A549 (cell line): Measurements from ENCODE around the gene CD151.

ENCODE experiments used
- CBX2 ChIP-seq: fragments of 200-600 bp; sonication (generic); IDR thresholded peaks from 2 replicates; pipeline ENCODE4 v1.6.1; 2016; ENCODE audit warnings: low read depth, mild to moderate bottlenecking, borderline replicate concordance
- CEBPB ChIP-seq, 2 experiments: fragments of >200 bp in 1 of 2; sonication (Bioruptor Twin) in 1 of 2; formaldehyde crosslinking in 1 of 2; IDR thresholded peaks; 2 replicates each; pipeline ENCODE4 v1.6.1; 2012 to 2016
- CTCF ChIP-seq: fragments of >200 bp; sonication (Bioruptor Twin); formaldehyde crosslinking; IDR thresholded peaks from 3 replicates; pipeline ENCODE4 v1.5.1; 2016
- ELK1 ChIP-seq: fragments of 150-350 bp; IDR thresholded peaks from 2 replicates; pipeline ENCODE4 v1.6.1; 2014; ENCODE audit warnings: low read depth, mild to moderate bottlenecking, low read length
- EP300 ChIP-seq, 2 experiments: fragments of >200 bp; sonication (Bioruptor Twin); formaldehyde crosslinking; IDR thresholded peaks; 2 replicates in 1 of 2; 3 replicates in 1 of 2; pipeline ENCODE4 v1.6.1; 2016 to 2017
- FOSB ChIP-seq: fragments of 250-450 bp; sonication (Bioruptor Pico); IDR thresholded peaks from 2 replicates; pipeline ENCODE4 v1.5.0; 2020; ENCODE audit warnings: mild to moderate bottlenecking, moderate library complexity
- FOSL2 ChIP-seq, 2 experiments: fragments of 450-650 bp in 1 of 2; fragments of >200 bp in 1 of 2; sonication (Bioruptor Twin) in 1 of 2; formaldehyde crosslinking; IDR thresholded peaks; 2 replicates each; pipeline versions ENCODE4 v1.5.0 to v1.6.1; 2016 to 2020; ENCODE audit warnings: mild to moderate bottlenecking in 1 of 2, moderate library complexity in 1 of 2
- HES2 ChIP-seq: fragments of >200 bp; sonication (Bioruptor Twin); formaldehyde crosslinking; IDR thresholded peaks from 2 replicates; pipeline ENCODE4 v1.6.1; 2016
- JUN ChIP-seq, 2 experiments: fragments of >200 bp; sonication (Bioruptor Twin); formaldehyde crosslinking; IDR thresholded peaks; 2 replicates in 1 of 2; 3 replicates in 1 of 2; pipeline ENCODE4 v1.6.1; 2016 to 2017
- MAX ChIP-seq: IDR thresholded peaks from 2 replicates; pipeline ENCODE4 v1.6.1; 2012
- NR3C1 ChIP-seq: fragments of >200 bp; sonication (Bioruptor Twin); formaldehyde crosslinking; IDR thresholded peaks from 3 replicates; pipeline ENCODE4 v1.6.1; 2017
- POLR2A ChIP-seq: IDR thresholded peaks from 2 replicates; pipeline ENCODE4 v1.6.1; 2012; ENCODE audit warnings: mild to moderate bottlenecking, low read length
- RARB ChIP-seq: fragments of 250-450 bp; sonication (Bioruptor Pico); IDR thresholded peaks from 2 replicates; pipeline ENCODE4 v1.8.0; 2021; ENCODE audit warnings: mild to moderate bottlenecking, moderate library complexity

- TF ChIP-seq CTCF = no peak
- no peak for TF ChIP-seq HES2
- TF ChIP-seq NR3C1 = no peak
- no peak; the same call in 1 of the 2 replicates for TF ChIP-seq POLR2A
- no peak for TF ChIP-seq FOSB (CRISPR knock-in tag)
- TF ChIP-seq CEBPB (IDR thresholded peaks at IDR 0.05) = no peak
- no peak for TF ChIP-seq RARB (CRISPR knock-in tag)
- no peak for TF ChIP-seq ELK1
- TF ChIP-seq FOSL2 (IDR thresholded peaks at IDR 0.05) = no peak
- no peak for TF ChIP-seq FOSL2 (CRISPR knock-in tag; IDR thresholded peaks at IDR 0.05)
- TF ChIP-seq MAX = no peak
- no peak for TF ChIP-seq CBX2
- no peak for TF ChIP-seq EP300 (IDR thresholded peaks at IDR 0.05)
- no peak for TF ChIP-seq JUN (IDR thresholded peaks at IDR 0.05)
These were observed 9.1 kb upstream of the CD151 start for GRCh38 chr11:823441-824291.
